Kidney tubule cell (primary cell): Measurements from ENCODE around the gene XRCC5.
"Not testable (repeated sequence)": the region's sequence is repeated elsewhere in the genome, so short reads cannot be mapped to it uniquely, and the experiment has no call there.

Source experiments
- DNase-seq: peaks from one replicate; pipeline ENCODE4 v3.0.0-alpha.2; 2018; ENCODE audit warnings: low spot score

XRCC5 gene

GRCh38 chr2:216119146-216119545, 10.0 kb downstream of the XRCC5 start:
- DNase-seq = no peak

GRCh38 chr2:216119986-216120385, 10.8 kb downstream of the XRCC5 start:
- no peak for DNase-seq

GRCh38 chr2:216121255-216121654, 12.1 kb downstream of the XRCC5 start:
- no peak for DNase-seq

- DNase-seq = no peak
Measured at GRCh38 chr2:216126943-216127342, 17.8 kb downstream of the XRCC5 start.

- DNase-seq = no peak
Measured at GRCh38 chr2:216130346-216130971, 21.3 kb downstream of the XRCC5 start.

GRCh38 chr2:216131175-216131926, 22.2 kb downstream of the XRCC5 start:
- DNase-seq = no peak

GRCh38 chr2:216132585-216132984, 23.4 kb downstream of the XRCC5 start:
- no peak for DNase-seq

- no peak for DNase-seq
Measured at GRCh38 chr2:216133397-216133796, 24.2 kb downstream of the XRCC5 start.

- DNase-seq = no peak
Measured at GRCh38 chr2:216134958-216135541, 25.9 kb downstream of the XRCC5 start.

GRCh38 chr2:216139884-216140283, 30.7 kb downstream of the XRCC5 start:
- DNase-seq = peak; percentile 31

GRCh38 chr2:216141516-216141915, 32.4 kb downstream of the XRCC5 start:
- DNase-seq = not testable (repeated sequence)

GRCh38 chr2:216142540-216142939, 33.4 kb downstream of the XRCC5 start:
- DNase-seq = peak; percentile 9

GRCh38 chr2:216144372-216144771, 35.2 kb downstream of the XRCC5 start:
- DNase-seq = no peak

- no peak for DNase-seq
Measured at GRCh38 chr2:216144857-216145256, 35.7 kb downstream of the XRCC5 start.

GRCh38 chr2:216146573-216146972, 37.4 kb downstream of the XRCC5 start:
- DNase-seq = no peak

- no peak for DNase-seq
Measured at GRCh38 chr2:216147172-216148131, 38.3 kb downstream of the XRCC5 start.

GRCh38 chr2:216148983-216149382, 39.8 kb downstream of the XRCC5 start:
- no peak for DNase-seq

- DNase-seq = peak; percentile 25
Measured at GRCh38 chr2:216149741-216150140, 40.6 kb downstream of the XRCC5 start.

GRCh38 chr2:216151313-216152025, 42.3 kb downstream of the XRCC5 start:
- peak; percentile 79 for DNase-seq

- DNase-seq = no peak
Measured at GRCh38 chr2:216155954-216156353, 46.8 kb downstream of the XRCC5 start.

GRCh38 chr2:216156822-216157221, 47.7 kb downstream of the XRCC5 start:
- no peak for DNase-seq

- DNase-seq = no peak
Measured at GRCh38 chr2:216159144-216159543, 50.0 kb downstream of the XRCC5 start.
